ENCODE results near the gene ABHD12B.

The ABHD12B gene

DNA sequence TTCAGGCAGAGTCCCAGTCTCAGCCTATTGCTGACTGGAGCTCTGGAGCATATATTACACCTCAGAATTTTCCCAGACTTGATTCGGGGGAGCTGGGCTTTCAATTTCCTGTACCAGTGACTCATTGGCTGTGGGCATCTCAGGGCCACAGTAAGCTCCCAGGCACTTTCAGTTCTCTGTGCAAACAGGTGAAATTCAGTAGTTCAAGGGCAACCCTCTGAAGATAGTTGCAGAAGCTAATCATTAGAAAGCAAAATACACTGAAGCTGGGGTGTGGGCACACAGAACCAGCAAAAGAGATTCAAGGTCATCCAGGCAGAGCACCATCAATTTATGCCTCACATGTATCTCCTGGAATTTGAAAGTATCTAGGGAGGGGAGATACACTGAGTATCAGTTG is 32.8 kb upstream of the ABHD12B start:
- no peak for DNase-seq (ENCODE audit: low read depth in 3 of 3)

DNA sequence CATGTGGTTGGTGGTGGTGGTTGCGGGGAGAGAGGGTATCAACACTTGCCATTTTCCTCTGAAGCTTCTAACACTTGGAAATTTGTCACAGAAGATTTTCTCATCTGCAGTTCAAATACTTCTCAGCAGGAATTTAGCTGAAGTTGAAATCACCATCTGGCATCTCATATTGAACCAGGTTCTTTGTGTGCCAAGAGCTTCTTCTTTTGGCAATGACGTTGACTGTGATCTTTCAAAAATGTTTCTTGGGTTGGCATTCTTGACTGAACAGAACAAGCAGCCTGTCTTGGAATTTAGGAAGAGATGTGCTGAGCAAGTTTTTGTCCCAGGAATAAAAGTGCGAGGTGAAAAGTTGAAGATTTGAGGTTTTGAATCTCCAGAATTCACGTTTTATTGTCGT is 32.2 kb upstream of the ABHD12B start:
- no peak for DNase-seq (ENCODE audit: low read depth in 3 of 3)

DNA sequence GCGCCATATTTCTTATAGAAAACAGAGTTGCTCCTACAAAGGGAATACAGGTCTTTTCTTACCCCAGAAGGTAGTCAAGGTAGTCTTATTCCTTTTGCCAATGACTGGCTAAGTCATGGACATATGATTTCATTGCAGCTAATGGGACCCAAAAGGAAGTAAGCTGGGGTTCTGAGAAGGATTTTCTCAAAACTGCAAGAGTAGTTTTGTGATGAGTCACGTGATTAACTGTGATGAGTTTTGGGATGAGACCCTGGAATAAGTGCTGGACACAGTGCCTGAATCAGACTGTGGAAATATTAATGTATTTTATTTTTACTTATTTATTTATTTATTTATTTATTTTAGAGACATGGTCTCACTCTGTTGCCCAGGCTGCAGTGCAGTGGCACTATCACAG is 27.5 kb upstream of the ABHD12B start:
- no peak for DNase-seq (ENCODE audit: low read depth in 3 of 3)

DNA sequence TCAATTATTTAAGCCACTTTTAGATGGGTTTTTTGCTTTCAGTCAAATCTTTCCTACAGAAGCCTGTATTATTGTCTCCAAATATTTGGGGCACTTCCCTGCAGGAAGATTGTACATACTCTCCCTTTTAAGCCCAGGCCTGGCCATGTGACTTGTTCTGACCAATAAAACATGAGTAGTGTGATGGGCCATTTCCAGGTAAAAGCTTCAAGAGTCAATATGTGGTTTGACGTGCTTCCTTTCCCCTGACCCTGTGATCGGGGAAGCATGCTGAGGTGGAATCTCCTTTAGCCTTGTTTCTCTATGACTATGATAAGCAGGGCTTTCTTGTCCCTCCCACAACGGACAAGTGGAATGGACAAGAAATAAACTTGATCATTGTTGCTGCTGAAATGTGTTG is 26.7 kb upstream of the ABHD12B start:
- DNase-seq (ENCODE audit: low read depth in 3 of 3), result no peak

DNA sequence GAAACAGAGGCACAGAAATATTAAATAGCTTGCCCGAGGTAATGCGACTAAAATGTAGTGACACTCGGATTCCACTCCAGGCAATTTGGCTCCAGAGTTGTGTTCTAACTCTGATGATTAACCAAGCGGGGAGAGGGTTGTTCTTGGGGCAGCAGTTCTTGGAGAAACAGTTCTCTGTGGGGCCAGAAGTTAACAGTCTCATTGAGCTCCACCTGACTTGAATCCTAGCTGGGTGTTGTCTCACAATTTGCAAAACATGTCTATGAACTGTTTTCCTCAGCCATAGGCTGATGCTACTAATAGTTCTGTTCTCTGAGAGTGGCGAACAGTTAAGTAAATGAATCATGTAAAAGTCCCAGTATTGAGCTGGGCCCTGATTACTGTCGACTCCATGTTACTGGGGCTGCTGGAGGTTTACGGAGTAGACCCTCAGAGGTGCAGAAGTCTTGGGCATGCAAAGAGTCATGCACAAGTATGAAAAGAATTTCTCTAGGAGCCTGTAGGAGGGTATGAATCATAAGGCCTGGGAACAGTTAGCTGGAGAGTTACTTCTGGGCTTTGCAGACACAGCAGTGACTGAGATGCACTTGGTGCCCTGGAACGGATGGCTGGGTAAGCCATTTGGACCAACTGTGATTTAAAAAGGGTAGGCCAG is 25.5 kb upstream of the ABHD12B start:
- DNase-seq (ENCODE audit: low read depth in 3 of 3), result no peak

DNA sequence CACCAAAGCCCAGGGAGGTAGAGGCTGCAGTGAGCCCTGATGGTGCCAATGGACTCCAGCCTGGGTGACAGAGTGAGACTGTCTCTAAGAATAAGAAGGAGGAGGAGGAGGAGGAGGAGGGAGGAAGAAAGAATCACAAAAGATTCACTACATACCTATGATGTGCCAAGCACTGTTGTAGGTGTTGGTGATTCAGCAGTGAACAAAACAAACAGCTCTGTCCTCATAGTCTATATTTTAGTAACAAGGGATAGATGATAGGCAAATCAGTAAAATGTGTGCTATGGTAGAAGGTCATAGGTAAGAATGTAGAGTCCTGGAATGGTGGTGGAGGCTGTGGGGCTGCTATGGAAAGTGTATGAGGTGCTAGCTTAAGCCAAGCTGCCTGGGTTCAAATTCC is 18.0 kb upstream of the ABHD12B start:
- DNase-seq (ENCODE audit: low read depth in 3 of 3), result no peak

DNA sequence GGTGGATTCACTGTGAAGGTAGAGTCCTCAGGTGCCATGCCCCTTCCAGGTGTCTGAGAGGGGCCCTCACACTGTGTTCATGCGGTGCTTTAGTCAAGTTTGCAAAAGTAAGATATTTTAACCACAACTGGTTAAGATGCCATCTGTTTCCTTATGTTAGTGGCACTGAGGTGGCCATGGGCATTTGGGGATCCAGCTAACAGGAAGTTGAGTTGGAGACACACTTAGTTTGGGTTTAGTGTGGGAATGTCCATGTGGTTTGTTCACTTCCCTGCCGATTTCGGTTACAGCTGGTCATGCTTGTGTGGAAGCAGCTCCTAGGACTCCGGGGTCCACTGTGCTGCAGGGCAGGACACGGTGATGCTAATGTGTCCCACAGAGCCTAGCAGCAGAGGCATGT is 17.3 kb upstream of the ABHD12B start:
- no peak for DNase-seq (ENCODE audit: low read depth in 3 of 3)

DNA sequence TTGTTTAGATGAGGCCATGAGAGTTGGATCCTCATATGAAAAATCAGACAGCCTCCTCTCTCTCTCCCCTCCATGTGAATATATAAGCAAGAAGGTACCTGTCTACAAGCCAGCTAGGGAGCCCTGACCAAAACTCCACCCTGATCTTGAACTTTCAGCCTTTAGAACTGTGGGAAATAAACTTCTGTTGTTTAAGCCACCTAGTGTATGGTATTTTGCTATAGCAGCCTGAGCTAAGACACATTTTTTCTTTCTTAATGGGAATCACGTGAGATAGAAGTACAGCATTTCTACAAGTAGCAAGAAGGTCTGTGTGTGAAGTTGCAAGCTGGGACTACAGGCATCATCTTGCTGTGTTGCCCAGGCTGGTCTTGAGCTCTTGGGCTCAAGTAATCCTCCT is 16.3 kb upstream of the ABHD12B start:
- no peak for DNase-seq (ENCODE audit: low read depth in 3 of 3)

DNA sequence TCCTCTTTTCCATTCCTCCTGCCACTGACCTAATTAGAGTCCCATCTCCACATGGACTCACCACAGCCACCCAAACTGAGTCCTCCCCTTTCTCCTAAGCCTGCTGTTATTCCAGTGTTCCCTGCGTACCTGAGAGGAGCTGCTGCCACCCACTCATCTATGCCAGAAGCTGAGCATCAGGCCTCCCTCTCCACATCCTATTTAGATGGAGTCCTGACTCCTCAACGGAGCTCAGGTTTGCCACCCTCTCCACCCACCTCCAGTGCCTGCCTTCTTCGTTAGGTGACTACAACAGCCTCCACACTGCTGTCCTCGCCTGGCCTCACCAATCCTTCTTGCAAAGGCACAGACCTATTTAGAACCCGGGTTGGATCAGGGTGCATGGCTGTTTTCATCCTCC is 15.2 kb upstream of the ABHD12B start:
- no peak for DNase-seq (ENCODE audit: low read depth in 3 of 3)

DNA sequence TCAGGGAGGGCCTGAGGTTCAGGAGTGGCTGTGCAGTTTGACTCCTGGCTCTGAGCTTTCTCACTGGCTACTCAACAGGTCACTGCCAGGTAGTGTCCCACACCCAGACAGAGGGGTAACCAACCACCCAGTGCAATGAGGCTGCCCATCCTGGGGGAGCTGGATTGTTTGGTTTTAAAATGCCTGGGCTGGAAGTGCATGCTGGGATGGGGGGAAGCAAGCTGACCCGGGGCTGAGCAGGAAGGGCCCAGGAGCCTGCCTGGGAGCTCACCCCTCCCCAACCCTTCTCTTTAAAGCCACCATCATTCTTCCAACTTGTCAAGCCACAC is 12.6 kb upstream of the ABHD12B start:
- DNase-seq (ENCODE audit: low read depth in 3 of 3), result no peak

DNA sequence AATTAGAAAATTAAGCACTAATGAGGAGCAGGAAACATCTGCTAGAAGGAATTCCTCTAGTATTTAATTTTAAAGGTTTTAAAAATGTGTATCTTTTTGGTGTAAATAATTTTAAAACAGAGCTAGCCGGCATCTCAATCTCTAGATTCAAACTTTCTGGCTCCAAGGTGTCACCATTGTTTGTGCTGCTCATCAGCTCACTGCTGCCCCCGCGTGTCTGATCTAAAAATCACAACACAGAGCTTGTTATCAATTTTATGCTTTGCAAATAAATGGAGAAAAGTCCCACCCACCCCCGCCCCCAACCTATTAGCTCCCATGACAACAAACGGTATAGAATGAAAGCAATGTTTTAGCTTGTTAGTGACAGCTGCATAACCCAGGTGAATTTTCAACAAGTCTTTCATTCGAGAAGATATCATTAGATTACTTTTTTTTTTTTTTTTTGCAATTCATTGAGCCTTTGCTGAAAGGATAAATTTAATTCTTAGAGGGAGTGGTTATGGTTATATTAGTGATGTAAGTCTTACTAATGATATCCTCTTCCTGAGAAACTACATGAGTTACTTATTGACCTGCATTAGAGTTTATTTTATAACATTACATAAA is 11.3 kb upstream of the ABHD12B start:
- DNase-seq (ENCODE audit: low read depth in 3 of 3), result peak; percentile 72 to 84 (median 82)

DNA sequence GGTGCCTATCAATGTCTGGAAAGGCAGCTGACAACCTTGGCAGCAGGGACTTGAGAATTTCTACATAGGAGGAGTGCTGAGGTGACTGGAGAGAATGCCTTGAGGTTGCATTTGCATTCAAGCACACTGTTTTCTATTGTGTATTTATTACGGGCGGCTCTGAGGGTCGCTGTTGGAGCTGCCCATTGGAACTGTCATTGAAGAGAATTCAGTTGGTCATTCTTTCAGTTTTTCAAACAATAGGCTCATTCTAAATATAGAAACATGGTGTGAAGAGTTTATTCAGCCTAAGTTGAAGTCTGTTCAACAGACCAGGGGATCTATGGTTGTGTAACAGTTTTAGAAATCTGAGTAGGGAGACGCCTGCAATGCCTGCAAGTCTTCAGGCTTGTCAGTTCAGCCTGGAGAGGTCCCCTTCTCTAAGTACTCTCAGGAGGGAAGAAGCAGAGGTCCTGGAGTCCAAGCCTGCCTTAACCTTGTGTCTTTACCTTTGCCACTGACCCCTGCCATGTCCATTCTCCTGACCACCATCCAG is 9.8 kb upstream of the ABHD12B start:
- DNase-seq (ENCODE audit: low read depth in 3 of 3), result no peak

DNA sequence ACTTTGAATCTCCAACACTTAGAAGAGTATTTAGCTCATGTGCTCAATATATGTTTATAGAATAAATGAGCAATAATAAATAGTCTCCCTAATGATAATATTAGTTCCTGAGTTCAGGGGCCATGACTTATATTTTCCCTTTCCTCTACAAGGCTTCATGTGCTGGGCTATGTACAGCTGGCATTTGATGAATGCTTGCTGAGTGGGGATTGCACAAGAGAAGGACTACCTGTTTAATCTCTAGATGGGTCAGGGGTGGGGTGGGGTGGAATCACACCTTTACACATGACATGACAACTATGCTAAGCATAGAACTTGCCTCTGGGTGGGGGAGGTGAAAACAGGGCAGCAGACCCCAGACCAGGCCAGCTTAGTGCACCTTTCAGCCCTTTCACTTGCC is 7.6 kb upstream of the ABHD12B start:
- DNase-seq (ENCODE audit: low read depth in 3 of 3), result no peak

DNA sequence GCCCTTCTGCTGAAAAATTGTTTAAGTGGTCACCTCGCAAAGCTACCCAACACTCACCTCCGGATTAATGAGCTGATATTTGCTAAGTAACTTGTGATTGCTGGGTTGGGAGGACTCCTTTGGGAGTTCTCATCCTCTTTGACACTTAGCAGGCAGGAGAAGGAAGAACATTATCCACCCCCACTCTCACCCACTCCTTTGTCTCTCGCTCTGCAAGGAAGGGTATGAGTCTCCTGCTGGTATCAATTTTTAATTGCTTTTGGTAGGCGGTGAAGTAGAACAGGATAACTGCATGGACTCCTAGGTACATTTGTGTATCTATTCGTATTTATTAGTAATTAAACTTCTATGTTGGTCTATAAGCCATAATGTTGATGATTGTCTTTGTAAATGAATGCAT is 6.9 kb upstream of the ABHD12B start:
- DNase-seq (ENCODE audit: low read depth in 3 of 3), result no peak

DNA sequence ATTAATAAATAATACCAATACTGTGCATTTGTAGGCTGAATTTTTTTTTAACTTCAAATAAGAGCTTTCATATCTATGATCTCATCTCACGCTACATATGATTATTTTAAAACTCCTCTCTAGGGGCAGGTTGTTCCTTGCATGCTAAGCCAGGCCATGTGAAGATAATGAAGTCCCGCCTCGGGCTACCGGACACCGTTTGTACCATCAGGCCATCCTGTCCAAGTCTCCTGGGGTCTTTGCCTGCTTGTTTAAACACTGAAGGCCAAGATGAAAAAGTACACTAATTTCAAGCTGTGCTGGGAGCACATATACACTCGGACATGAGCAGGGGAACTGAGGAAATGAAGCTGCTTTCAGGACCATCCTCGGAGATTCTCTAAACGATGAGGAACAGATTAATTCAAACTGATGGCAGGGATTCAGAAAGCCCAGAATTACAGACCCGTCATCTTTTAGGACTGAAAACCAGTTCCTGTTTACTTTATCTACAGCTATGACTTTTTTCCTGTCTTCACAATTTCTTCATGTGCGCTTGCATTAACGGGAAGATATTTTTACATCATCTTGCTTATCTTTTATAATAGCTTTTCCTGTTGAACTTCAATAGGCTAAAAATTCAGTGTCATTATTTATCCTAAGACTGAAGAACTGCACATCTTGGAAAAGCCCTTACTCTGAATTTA is 6.3 kb upstream of the ABHD12B start:
- DNase-seq (ENCODE audit: low read depth in 3 of 3), result no peak

DNA sequence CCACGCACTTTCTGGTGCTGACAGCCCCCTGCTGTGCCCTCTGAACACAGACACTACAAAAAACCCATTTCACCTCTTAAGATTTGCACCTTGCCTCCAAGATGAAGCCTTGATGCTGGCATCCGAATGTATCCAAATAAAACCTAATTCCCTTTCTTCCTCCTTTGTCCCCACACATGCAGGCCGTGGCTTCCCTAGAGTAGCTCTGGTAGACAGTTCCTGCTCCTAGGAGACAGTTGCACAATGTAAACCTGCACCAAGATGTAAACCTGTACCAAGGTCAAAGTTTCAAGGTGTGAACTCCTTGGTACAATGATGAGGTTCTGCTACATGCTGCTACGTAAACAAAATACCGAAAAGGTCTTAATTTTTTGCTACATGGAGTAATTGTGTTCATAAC is 625 bp upstream of the ABHD12B start:
- no peak for DNase-seq (ENCODE audit: low read depth in 3 of 3)

DNA sequence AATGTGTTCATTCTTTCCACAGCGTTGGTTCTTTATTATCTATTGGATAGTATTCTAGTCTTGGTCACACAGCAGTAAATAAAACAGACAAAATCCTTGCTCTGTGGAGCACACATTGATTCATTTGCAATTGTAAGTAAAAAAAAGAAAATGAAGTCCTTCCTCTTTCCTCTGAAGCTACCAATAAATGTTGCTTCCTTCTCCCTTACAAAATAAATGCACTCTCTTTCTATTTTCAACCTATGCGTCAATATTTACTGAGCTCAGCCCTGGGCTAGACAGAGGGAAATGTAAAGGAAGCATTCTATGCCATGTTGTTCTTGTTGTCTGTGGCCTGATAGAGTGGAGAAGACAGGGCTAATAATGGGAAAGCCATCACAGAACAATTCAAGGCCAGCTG is 2.9 kb downstream of the ABHD12B start:
- no peak for DNase-seq (ENCODE audit: low read depth in 3 of 3)

DNA sequence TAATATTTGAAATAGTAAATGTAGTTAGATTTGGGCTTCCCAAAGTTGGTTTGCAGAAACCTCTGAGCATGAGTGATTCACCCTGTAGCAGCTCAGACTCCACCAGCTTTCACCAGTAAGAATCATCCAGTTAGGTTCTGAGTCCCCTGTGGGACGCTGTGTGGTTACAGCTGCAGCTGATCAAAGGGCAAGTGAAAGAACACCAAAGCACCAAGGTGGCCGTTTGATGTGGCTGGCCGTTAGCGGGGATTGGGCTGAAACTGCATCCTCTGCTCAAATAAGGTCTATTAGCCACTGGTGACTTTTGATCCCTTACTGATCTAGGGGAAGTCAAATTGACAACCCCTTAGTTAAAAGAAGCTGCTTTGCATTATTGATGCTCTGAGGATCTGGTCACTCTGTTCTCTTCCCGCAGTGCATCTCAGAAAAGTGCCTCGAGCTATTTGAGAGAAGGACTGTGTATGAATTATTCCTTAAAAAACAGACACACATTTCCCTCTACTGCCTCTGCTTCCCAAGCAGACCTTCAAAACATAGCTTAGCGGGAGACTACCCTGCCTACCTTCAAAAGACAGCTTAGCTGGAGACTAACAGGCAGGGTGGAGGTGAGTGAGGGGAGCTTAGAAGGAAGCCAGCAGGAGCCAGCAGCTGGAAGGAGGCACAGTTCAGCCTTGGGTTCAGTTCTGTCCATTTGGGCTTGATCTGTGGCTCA is 3.7 kb downstream of the ABHD12B start:
- peak in 2 of 3 experiments; percentile 14 to 22 for DNase-seq (ENCODE audit: low read depth in 3 of 3)

DNA sequence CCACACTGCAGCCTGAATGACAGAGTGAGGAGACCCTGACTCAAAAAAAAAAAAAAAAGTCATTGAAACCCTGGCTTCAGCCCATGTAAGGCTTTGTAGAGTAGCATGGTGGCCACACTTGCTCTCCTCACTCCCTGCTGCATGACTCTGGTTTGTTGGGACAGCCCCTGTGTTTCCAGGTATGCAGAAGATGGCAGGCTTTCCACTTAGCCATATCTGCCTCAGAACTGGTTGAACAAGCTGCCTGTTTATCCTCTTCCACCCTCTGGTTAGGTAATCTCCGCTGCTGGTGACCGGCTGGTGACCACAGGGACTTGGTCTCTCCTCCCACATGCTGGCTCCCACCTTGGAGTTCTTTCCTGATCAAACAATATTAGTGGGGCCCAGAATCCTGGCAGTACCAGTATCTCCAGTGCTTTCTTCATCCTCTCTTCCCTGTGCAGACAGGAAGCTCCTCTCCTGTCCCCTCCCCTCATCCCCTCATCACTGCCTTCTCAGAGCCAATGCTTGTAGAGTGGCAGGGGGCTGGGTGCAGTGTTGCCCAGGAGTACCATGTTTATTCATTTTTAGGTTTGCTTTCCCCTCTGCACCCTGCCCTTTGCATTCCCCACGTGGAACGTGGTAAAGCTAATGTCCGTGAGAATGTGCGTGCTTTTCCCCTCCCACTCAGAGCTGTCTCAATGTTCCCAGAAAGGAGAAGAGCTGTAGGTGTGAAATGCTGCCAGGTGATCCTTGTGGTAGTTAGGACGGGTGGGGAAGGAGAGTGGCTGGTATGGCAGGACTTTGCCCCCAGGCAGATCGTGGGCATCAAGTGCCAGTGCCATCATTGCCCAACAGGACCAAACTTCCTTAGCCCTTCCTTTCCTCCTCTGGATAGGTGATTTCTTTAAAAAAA is 11.3 kb downstream of the ABHD12B start:
- no peak for DNase-seq (ENCODE audit: low read depth in 3 of 3)

DNA sequence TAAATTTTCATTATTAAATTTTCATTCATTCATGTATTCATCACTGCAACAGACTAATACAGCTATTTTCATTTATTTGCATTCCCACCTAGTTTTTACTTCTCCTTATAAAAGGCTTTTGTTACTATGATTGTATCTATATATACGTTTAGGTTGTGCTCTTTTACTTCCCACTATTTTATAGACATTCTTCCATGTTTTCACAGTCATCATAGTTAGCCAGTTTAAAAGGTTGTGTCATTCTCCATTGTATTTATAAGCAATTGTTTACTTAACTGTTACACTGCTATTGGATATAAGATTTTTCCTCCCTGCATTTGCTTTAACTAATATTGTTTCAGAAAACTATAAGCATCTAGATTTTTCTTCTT is 12.0 kb downstream of the ABHD12B start:
- no peak for DNase-seq (ENCODE audit: low read depth in 3 of 3)

DNA sequence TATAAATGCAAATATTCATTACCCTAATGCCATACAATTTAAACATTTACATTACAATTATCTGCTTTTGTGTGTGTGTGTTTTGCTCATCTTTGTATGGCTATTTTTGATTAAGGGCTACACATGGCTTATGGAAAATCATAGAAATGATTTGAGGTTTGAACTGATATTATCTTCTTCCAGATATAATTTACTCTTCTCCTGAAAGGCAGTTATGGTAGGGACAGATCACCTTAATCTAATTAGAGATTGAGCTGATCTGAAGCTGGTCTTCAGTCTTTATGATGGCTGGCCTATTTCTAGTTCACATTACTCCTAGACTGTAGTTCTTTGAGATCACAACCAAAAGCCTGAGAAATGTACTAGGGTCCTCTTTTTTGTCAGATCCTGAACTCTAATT is 15.6 kb downstream of the ABHD12B start:
- no peak for DNase-seq (ENCODE audit: low read depth in 3 of 3)

DNA sequence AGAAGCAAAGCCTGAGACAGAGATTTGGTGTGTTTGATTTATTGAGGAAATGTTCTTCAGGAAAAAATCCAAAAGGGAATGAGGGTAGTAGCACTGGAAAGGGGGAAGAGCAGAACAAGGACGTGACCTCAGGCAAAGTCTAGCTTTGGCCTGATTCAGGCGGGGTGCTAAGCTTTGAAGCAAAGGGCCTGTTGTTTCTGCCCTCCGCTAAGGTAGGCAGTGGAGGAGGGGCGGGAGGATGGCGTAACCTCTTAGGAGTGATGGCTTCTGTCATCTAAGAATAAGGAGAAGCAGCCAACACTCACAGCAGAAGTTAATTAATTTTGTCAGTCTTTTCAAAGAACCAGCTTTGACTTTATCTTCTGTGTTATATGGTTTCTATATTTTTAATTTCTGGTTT is 20.4 kb downstream of the ABHD12B start:
- no peak for DNase-seq (ENCODE audit: low read depth in 3 of 3)

Data from stimulated activated CD4-positive, alpha-beta T cell treated with anti-CD3 and anti-CD28 coated beads, TNF-alpha, amount 100 ng/mL, for 4 hours (primary cell).